GM18519 (cell line): Measurements from ENCODE around the gene ZNF346.

ENCODE experiments used
- ATAC-seq: cut with Tn5 transposase; IDR thresholded peaks from one replicate; pipeline ENCODE4 v1.9.1; 2021; ENCODE audit warnings: mild to moderate bottlenecking, moderate library complexity; ENCODE audit not compliant: unreplicated experiment, low FRiP score

ZNF346 gene

GRCh38 chr5:177064500-177065277, 42.2 kb downstream of the ZNF346 start:
- no peak for ATAC-seq

- ATAC-seq: no peak
These were observed 43.0 kb downstream of the ZNF346 start for GRCh38 chr5:177065491-177065890.

- no peak for ATAC-seq
These were observed 43.7 kb downstream of the ZNF346 start for GRCh38 chr5:177066224-177066623.

- no peak for ATAC-seq
These were observed 45.0 kb downstream of the ZNF346 start for GRCh38 chr5:177067503-177067902.

GRCh38 chr5:177070536-177071191, 48.2 kb downstream of the ZNF346 start:
- no peak for ATAC-seq

GRCh38 chr5:177071666-177072385, 49.3 kb downstream of the ZNF346 start:
- ATAC-seq: no peak

GRCh38 chr5:177077335-177077734, 54.8 kb downstream of the ZNF346 start:
- ATAC-seq: no peak

GRCh38 chr5:177079606-177080005, 57.1 kb downstream of the ZNF346 start:
- no peak for ATAC-seq

GRCh38 chr5:177080265-177080664, 57.8 kb downstream of the ZNF346 start:
- no peak for ATAC-seq

- no peak for ATAC-seq
These were observed 59.4 kb downstream of the ZNF346 start for GRCh38 chr5:177081859-177082258.

GRCh38 chr5:177083357-177083756, 60.9 kb downstream of the ZNF346 start:
- ATAC-seq: no peak

GRCh38 chr5:177084175-177084574, 61.7 kb downstream of the ZNF346 start:
- no peak for ATAC-seq

- ATAC-seq: no peak
These were observed 63.6 kb downstream of the ZNF346 start for GRCh38 chr5:177085985-177086653.

- no peak for ATAC-seq
These were observed 64.3 kb downstream of the ZNF346 start, which contains the start of gene FGFR4 for GRCh38 chr5:177086654-177087397. FGFR4 (plus strand) TSS chr5:177086915; CDS start chr5:177089603, 2,688 bp downstream.

- no peak for ATAC-seq
These were observed 65.0 kb downstream of the ZNF346 start for GRCh38 chr5:177087398-177088005.

GRCh38 chr5:177089127-177089526, 66.6 kb downstream of the ZNF346 start:
- ATAC-seq: no peak

GRCh38 chr5:177089825-177090641, 67.5 kb downstream of the ZNF346 start:
- no peak for ATAC-seq

- no peak for ATAC-seq
These were observed 68.3 kb downstream of the ZNF346 start for GRCh38 chr5:177090813-177091212.

- ATAC-seq: no peak
These were observed 68.7 kb downstream of the ZNF346 start for GRCh38 chr5:177091232-177091631.
